PC-9 (cell line): Measurements from ENCODE around the gene MPEG1. TPM values are rescaled to one million over a fixed set of nuclear protein-coding genes. Genes with fewer than 3 reads are reported as not detected.

ENCODE experiments used
- BruUV-seq: library from RNA; stranded (reverse); fragments of 400-500 nt; replicated peaks from 2 replicates; lab custom pipeline; 2021; lab: Mats Ljungman, UMichigan
- CTCF ChIA-PET: fragments of 300-600 bp; sonication (Branson Sonifier 250); formaldehyde crosslinking; loops from one replicate; lab custom pipeline; 2022; ENCODE audit warnings: antibody characterized with exemption; lab: Charles Lee
- POLR2A ChIA-PET: fragments of 300-600 bp; sonication (Branson Sonifier 250); formaldehyde crosslinking; loops from one replicate; lab custom pipeline; 2022; ENCODE audit warnings: antibody characterized with exemption; ENCODE audit not compliant: unreplicated experiment; lab: Charles Lee
- DNase-seq, 2 experiments: peaks; one replicate each; pipeline versions ENCODE4 v3.0.0 to v3.0.0-alpha.2; 2015 to 2022; ENCODE audit warnings: mixed read lengths in 1 of 2
- H2AFZ ChIP-seq: fragments of 200-600 bp; sonication (generic); 2 replicates; pipeline ENCODE4 v1.8.1; 2017; ENCODE audit warnings: antibody characterized with exemption
- H3F3A ChIP-seq: fragments of 200-600 bp; sonication (generic); 2 replicates; pipeline ENCODE4 v1.8.1; 2017; ENCODE audit warnings: antibody characterized with exemption, mild to moderate bottlenecking, low read depth; ENCODE audit not compliant: insufficient read depth
- H3K27ac ChIP-seq: fragments of 200-600 bp; sonication (generic); 2 replicates; pipeline ENCODE4 v1.6.1; 2016; ENCODE audit warnings: mixed run types
- H3K27me3 ChIP-seq: fragments of 200-600 bp; sonication (generic); 2 replicates; pipeline ENCODE4 v1.6.1; 2016; ENCODE audit warnings: low read depth, mixed run types; ENCODE audit not compliant: insufficient read depth
- H3K36me3 ChIP-seq: fragments of 200-600 bp; sonication (generic); 2 replicates; pipeline ENCODE4 v1.6.1; 2016; ENCODE audit warnings: low read depth, mixed run types
- H3K4me1 ChIP-seq: fragments of 200-600 bp; sonication (generic); replicated peaks from 2 replicates; pipeline ENCODE4 v1.6.1; 2016; ENCODE audit warnings: mixed run types; ENCODE audit not compliant: insufficient read depth
- H3K4me2 ChIP-seq: fragments of 200-600 bp; sonication (generic); 2 replicates; pipeline ENCODE4 v1.6.1; 2017; ENCODE audit warnings: mixed run types
- H3K4me3 ChIP-seq: fragments of 200-600 bp; sonication (generic); 2 replicates; pipeline ENCODE4 v1.6.1; 2016; ENCODE audit warnings: mixed run types
- H3K79me2 ChIP-seq: fragments of 200-600 bp; sonication (generic); 2 replicates; pipeline ENCODE4 v1.6.1; 2017; ENCODE audit warnings: low read depth, mixed run types
- H3K9me2 ChIP-seq: fragments of 200-600 bp; sonication (generic); 2 replicates; pipeline ENCODE4 v1.8.1; 2017; ENCODE audit warnings: mild to moderate bottlenecking; ENCODE audit not compliant: insufficient read depth
- H3K9me3 ChIP-seq: fragments of 200-600 bp; sonication (generic); 2 replicates; pipeline ENCODE4 v1.8.1; 2016; ENCODE audit warnings: low read depth; ENCODE audit not compliant: insufficient read depth
- H4K20me1 ChIP-seq: fragments of 200-600 bp; sonication (generic); 2 replicates; pipeline ENCODE4 v1.8.1; 2017; ENCODE audit not compliant: insufficient read depth
- CTCF ChIP-seq: fragments of 200-600 bp; sonication (generic); conservative IDR thresholded peaks from 2 replicates; pipeline ENCODE4 v1.6.1; 2017; ENCODE audit warnings: mixed run types, antibody characterized with exemption, mild to moderate bottlenecking, moderate library complexity
- EZH2 ChIP-seq: fragments of 200-600 bp; sonication (generic); IDR thresholded peaks from 2 replicates; pipeline ENCODE4 v1.8.0; 2017; ENCODE audit warnings: antibody characterized with exemption, low read depth
- intact Hi-C: fragments of 100-400 bp; cut with micrococcal nuclease; formaldehyde crosslinking; loops from one replicate; pipeline ENCODE4 v1.10.0; 2022; ENCODE audit not compliant: unreplicated experiment
- total RNA-seq: library from RNA; stranded (reverse); gene quantifications from 2 replicates; pipeline ENCODE4 v1.2.3, GENCODE V29; 2021

Gene MPEG1
- total RNA-seq, 1 experiment from 2014 or later: not detected

- Histone ChIP-seq H2AFZ (peak overlapping the region; percentile 98), H3K4me2 (peak overlapping the region; percentile 96), H3K27ac (peak overlapping the region; percentile 85), H3K27me3 (no peaks in the 10 kb centered on the region), H3K36me3 (peaks cover 18% of the 10 kb centered on the region), H3K9me3 (no peaks in the 10 kb centered on the region), H4K20me1 (no peaks in the 10 kb centered on the region), H3K9me2 (no peaks in the 10 kb centered on the region), H3K79me2 (peaks cover 45% of the 10 kb centered on the region), H3K4me1 (peaks cover 32% of the 10 kb centered on the region), H3F3A (peaks cover 37% of the 10 kb centered on the region), H3K4me3 (peak overlapping the region; percentile 96)
- CTCF ChIA-PET: interaction anchor here (0.5 to 2.4 kb wide), 11 partner anchors 9 to 1773 kb away, joined by 3 to 67 read pairs (median 4); no protein-coding TSS in a partner anchor
- intact Hi-C loops: loop anchor here (1.0 to 5.0 kb wide), 3 partner anchors 30 to 508 kb away; partner anchors contain the start of gene FAM111A
- TF ChIP-seq EZH2: no peak
- no peak for TF ChIP-seq CTCF
- BruUV-seq: no TSS peak
- peak; percentile 47 to 61 for DNase-seq
- POLR2A ChIA-PET: interaction anchor here (0.5 to 0.7 kb wide), 2 partner anchors 82 to 1394 kb away, joined by 3 to 6 read pairs; no protein-coding TSS in a partner anchor
Observed at GRCh38 chr11:59172345-59173079, 40.2 kb downstream of the MPEG1 start.

GRCh38 chr11:59171508-59172322 lies 41.0 kb downstream of the MPEG1 start, which contains the start of gene DTX4:
Gene DTX4 (plus strand): TSS chr11:59172132. CDS start chr11:59172596, 464 bp downstream.
- peak within 1 kb of the TSS; percentile 98 for H2AFZ ChIP-seq
- no peaks in the 10 kb centered on the region for H4K20me1 ChIP-seq
- H3K27me3 ChIP-seq: no peaks in the 10 kb centered on the region
- no peaks in the 10 kb centered on the region for H3K9me2 ChIP-seq
- peaks cover 37% of the 10 kb centered on the region for H3F3A ChIP-seq
- H3K4me1 ChIP-seq: peaks cover 28% of the 10 kb centered on the region
- no TSS peak for BruUV-seq
- POLR2A ChIA-PET: interaction anchor here (0.5 to 0.7 kb wide), 3 partner anchors 83 to 1393 kb away, joined by 3 to 6 read pairs (median 3); no protein-coding TSS in a partner anchor
- peaks cover 37% of the 10 kb centered on the region for H3K79me2 ChIP-seq
- H3K36me3 ChIP-seq: peaks cover 10% of the 10 kb centered on the region
- H3K4me3 ChIP-seq: peak within 1 kb of the TSS; percentile 96
- DNase-seq: peak; percentile 80 to 92
- peak within 1 kb of the TSS; percentile 96 for H3K4me2 ChIP-seq
- intact Hi-C loops: loop anchor here (1.0 to 5.0 kb wide), 7 partner anchors 29 to 509 kb away; partner anchors contain the start of gene FAM111A
- CTCF ChIA-PET: interaction anchor here (0.5 to 2.4 kb wide), 19 partner anchors 10 to 1772 kb away, joined by 3 to 67 read pairs (median 3); partner anchors contain the start of gene FAM111A
- H3K9me3 ChIP-seq: no peaks in the 10 kb centered on the region
- TF ChIP-seq CTCF (peak; percentile 93), EZH2 (no peak)
- H3K27ac ChIP-seq: peak within 1 kb of the TSS; percentile 85

GRCh38 chr11:59164028-59164427 lies 48.7 kb downstream of the MPEG1 start:
- Histone ChIP-seq H4K20me1 (no peaks in the 10 kb centered on the region), H3K4me3 (no peak overlapping the region), H3K36me3 (no peaks in the 10 kb centered on the region), H3K27me3 (0 out of 2 replicates have a peak, but pooled peaks cover 15% of the 10 kb centered on the region), H3K4me1 (no peaks in the 10 kb centered on the region), H3F3A (no peaks in the 10 kb centered on the region), H3K4me2 (no peak overlapping the region), H3K9me3 (no peaks in the 10 kb centered on the region), H3K27ac (no peak overlapping the region), H2AFZ (no peak overlapping the region), H3K79me2 (no peaks in the 10 kb centered on the region), H3K9me2 (no peaks in the 10 kb centered on the region)
- intact Hi-C loops: no loop called here
- ChIA-PET CTCF (no interaction called here), POLR2A (no interaction called here)
- no TSS peak for BruUV-seq
- TF ChIP-seq EZH2 (no peak), CTCF (no peak)
- no peak for DNase-seq
